IMR-90 (cell line): ENCODE measurements around the gene SF3A2. TPM values are rescaled to one million over a fixed set of nuclear protein-coding genes. Genes with fewer than 3 reads are reported as not detected.

Experiments used
- ATAC-seq: fragments of 200-7000 bp; cut with Tn5 transposase; 2 replicates; pipeline ENCODE4 v1.9.1; 2020; ENCODE audit warnings: low read depth, mild to moderate bottlenecking, moderate library complexity
- BruUV-seq: library from RNA; stranded (reverse); fragments of 400-500 nt; replicated peaks from 2 replicates; lab custom pipeline; 2021; lab: Mats Ljungman, UMichigan
- CTCF ChIA-PET: fragments of 300-600 bp; formaldehyde crosslinking; extraction: SDS; loops from one replicate; lab custom pipeline; 2021; ENCODE audit warnings: antibody characterized with exemption; lab: Yijun Ruan, JAX
- POLR2A ChIA-PET: fragments of 300-600 bp; sonication (Branson Sonifier 250); formaldehyde crosslinking; loops from one replicate; lab custom pipeline; 2022; ENCODE audit warnings: antibody characterized with exemption; ENCODE audit not compliant: unreplicated experiment; lab: Charles Lee
- DNase-seq: peaks from one replicate; pipeline ENCODE4 v3.0.0; 2013
- H2AFZ ChIP-seq: replicated peaks from 2 replicates; pipeline ENCODE3; 2013; ENCODE audit warnings: low read length, mild to moderate bottlenecking; ENCODE audit not compliant: poor library complexity
- H2AK5ac ChIP-seq: 2 replicates; pipeline ENCODE4 v1.6.1; 2013; ENCODE audit warnings: low read depth, low read length, inconsistent platforms
- H2AK9ac ChIP-seq: replicated peaks from 2 replicates; pipeline ENCODE3; 2013; ENCODE audit warnings: mild to moderate bottlenecking, low read depth, low read length, moderate library complexity; ENCODE audit not compliant: poor library complexity
- H2BK120ac ChIP-seq: 2 replicates; pipeline ENCODE4 v1.6.1; 2013; ENCODE audit warnings: low read depth, low read length, inconsistent platforms
- H2BK15ac ChIP-seq: 3 replicates; pipeline ENCODE4 v1.6.1; 2013; ENCODE audit warnings: low read depth, low read length, inconsistent platforms
- H2BK20ac ChIP-seq: 2 replicates; pipeline ENCODE4 v1.6.1; 2013; ENCODE audit warnings: low read depth, mild to moderate bottlenecking, inconsistent platforms, low read length, moderate library complexity
- H2BK5ac ChIP-seq: 2 replicates; pipeline ENCODE4 v1.6.1; 2013; ENCODE audit warnings: mild to moderate bottlenecking, low read depth, low read length, inconsistent platforms; ENCODE audit not compliant: poor library complexity, severe bottlenecking
- H3K14ac ChIP-seq: replicated peaks from 2 replicates; pipeline ENCODE4 v1.6.1; 2013; ENCODE audit warnings: low read depth, low read length, inconsistent platforms
- H3K18ac ChIP-seq: 2 replicates; pipeline ENCODE4 v1.6.1; 2013; ENCODE audit warnings: low read depth, low read length, control low read depth
- H3K23ac ChIP-seq: 2 replicates; pipeline ENCODE4 v1.6.1; 2013; ENCODE audit warnings: low read depth, low read length, inconsistent platforms
- H3K27ac ChIP-seq: 2 replicates; pipeline ENCODE4 v1.5.1; 2013; ENCODE audit warnings: mild to moderate bottlenecking, control low read depth, low read length; ENCODE audit not compliant: insufficient read depth
- H3K27me3 ChIP-seq: 2 replicates; pipeline ENCODE4 v1.6.1; 2013; ENCODE audit warnings: low read length; ENCODE audit not compliant: control insufficient read depth, insufficient read depth
- H3K36me3 ChIP-seq: 2 replicates; pipeline ENCODE4 v1.6.1; 2013; ENCODE audit warnings: low read length, mixed read lengths; ENCODE audit not compliant: control insufficient read depth, insufficient read depth
- H3K4ac ChIP-seq: 2 replicates; pipeline ENCODE4 v1.6.1; 2013; ENCODE audit warnings: low read depth, low read length, inconsistent platforms
- H3K4me1 ChIP-seq: 2 replicates; pipeline ENCODE4 v1.6.1; 2013; ENCODE audit warnings: low read length, mixed read lengths; ENCODE audit not compliant: control insufficient read depth, insufficient read depth
- H3K4me2 ChIP-seq: 2 replicates; pipeline ENCODE4 v1.6.1; 2013; ENCODE audit warnings: low read depth, mild to moderate bottlenecking, control low read depth, low read length, moderate library complexity
- H3K4me3 ChIP-seq: 2 replicates; pipeline ENCODE4 v1.5.1; 2013; ENCODE audit warnings: low read depth, mild to moderate bottlenecking, control low read depth, low read length, moderate library complexity; ENCODE audit not compliant: insufficient read depth
- H3K56ac ChIP-seq: 2 replicates; pipeline ENCODE4 v1.6.1; 2013; ENCODE audit warnings: low read length, inconsistent platforms; ENCODE audit not compliant: insufficient read depth; ENCODE audit errors: extremely low read depth
- H3K79me1 ChIP-seq, 2 experiments: 2 replicates each; pipeline ENCODE4 v1.6.1; 2013; ENCODE audit warnings: low read length in 2 of 2, inconsistent platforms in 1 of 2, low read depth in 1 of 2
- H3K9ac ChIP-seq: 2 replicates; pipeline ENCODE4 v1.6.1; 2013; ENCODE audit warnings: low read depth, low read length, control low read depth
- H3K9me1 ChIP-seq: 2 replicates; pipeline ENCODE4 v1.6.1; 2013; ENCODE audit warnings: low read length, inconsistent platforms; ENCODE audit not compliant: insufficient read depth
- H3K9me3 ChIP-seq: 2 replicates; pipeline ENCODE4 v1.6.1; 2013; ENCODE audit warnings: low read length; ENCODE audit not compliant: control insufficient read depth, insufficient read depth
- H4K20me1 ChIP-seq: 2 replicates; pipeline ENCODE4 v1.6.1; 2013; ENCODE audit warnings: low read length, inconsistent platforms; ENCODE audit not compliant: insufficient read depth
- H4K5ac ChIP-seq: 2 replicates; pipeline ENCODE4 v1.6.1; 2013; ENCODE audit warnings: mild to moderate bottlenecking, low read depth, low read length, control low read depth
- H4K8ac ChIP-seq, 2 experiments: 2 replicates each; pipeline ENCODE4 v1.6.1; 2013; ENCODE audit warnings: low read depth in 2 of 2, low read length in 2 of 2, control low read depth in 1 of 2, inconsistent platforms in 1 of 2
- H4K91ac ChIP-seq: 2 replicates; pipeline ENCODE4 v1.6.1; 2013; ENCODE audit warnings: low read depth, low read length, inconsistent platforms; ENCODE audit not compliant: insufficient read depth
- MAFK ChIP-seq: IDR thresholded peaks from 2 replicates; pipeline ENCODE4 v1.6.1; 2012; ENCODE audit warnings: low read depth, low read length, improper control_type of control experiment
- MAZ ChIP-seq: IDR thresholded peaks from 2 replicates; pipeline ENCODE4 v1.6.1; 2012; ENCODE audit warnings: low read depth, mild to moderate bottlenecking, low read length, improper control_type of control experiment, moderate library complexity, borderline replicate concordance
- MXI1 ChIP-seq: IDR thresholded peaks from 2 replicates; pipeline ENCODE4 v1.6.1; 2012; ENCODE audit warnings: low read depth, mild to moderate bottlenecking, low read length, moderate library complexity, borderline replicate concordance
- POLR2A ChIP-seq: IDR thresholded peaks from 2 replicates; pipeline ENCODE4 v1.6.1; 2012; ENCODE audit warnings: mild to moderate bottlenecking, low read depth, low read length
- RFX5 ChIP-seq: IDR thresholded peaks from 2 replicates; pipeline ENCODE4 v1.8.0; 2012; ENCODE audit warnings: low read depth, mild to moderate bottlenecking, low read length, moderate library complexity
- SMC3 ChIP-seq: fragments of 150-350 bp; IDR thresholded peaks from 2 replicates; pipeline ENCODE4 v1.6.1; 2016; ENCODE audit warnings: low read depth, mild to moderate bottlenecking, antibody characterized with exemption, low read length, moderate library complexity
- WGBS, 2 experiments: methylation state at CpG; one replicate each; pipeline versions ENCODE4 v1.1.5 to v1.1.7; 2013; ENCODE audit warnings: missing lambda C conversion rate in 2 of 2; ENCODE audit not compliant: insufficient read length in 1 of 2; ENCODE audit errors: extremely low coverage in 2 of 2; 5-methylcytosine and 5-hydroxymethylcytosine counted together
- dilution Hi-C: fragments of 300-500 bp; cut with HindIII; formaldehyde crosslinking; loops from one replicate; pipeline ENCODE4 v1.14.3; 2018; ENCODE audit warnings: low sequenced_read_pairs; ENCODE audit not compliant: unreplicated experiment
- in situ Hi-C: fragments of 300-500 bp; cut with MboI; formaldehyde crosslinking; loops from 3 replicates; pipeline ENCODE4 v1.14.3; 2019; ENCODE audit warnings: low sequenced_read_pairs, inconsistent platforms, mixed read lengths
- intact Hi-C: fragments of 100-400 bp; cut with micrococcal nuclease; formaldehyde crosslinking; loops from 2 replicates; pipeline ENCODE4 v1.10.0; 2022
- polyA plus RNA-seq, 3 experiments: library from polyadenylated mRNA; depleted of rRNA; stranded (reverse); fragments of >200 nt; gene quantifications; 2 replicates each; pipeline ENCODE4 v1.2.3, GENCODE V29; 2012; ENCODE audit warnings: low replicate concordance in 1 of 3
- total RNA-seq: library from RNA; depleted of rRNA; stranded (reverse); fragments of >200 nt; gene quantifications from 2 replicates; pipeline ENCODE4 v1.2.3, GENCODE V29; 2012

The SF3A2 gene
- total and polyA plus RNA-seq, 2 of the 4 experiments (the other 2 are of a cell fraction) = 4.8 to 34.5 TPM

- Histone ChIP-seq H3K4me3 (no peak overlapping the region), H3K27me3 (no peaks in the 10 kb centered on the region), H3K4me1 (no peaks in the 10 kb centered on the region), H3K9me3 (no peaks in the 10 kb centered on the region), H4K20me1 (peaks cover 26% of the 10 kb centered on the region), H3K4ac (no peak overlapping the region), H3K79me1 (peaks cover 9 to 34% of the 10 kb centered on the region in 2 experiments), H3K18ac (no peak overlapping the region), H4K91ac (no peak overlapping the region), H3K9me1 (no peaks in the 10 kb centered on the region), H4K8ac (no peak overlapping the region), H2AK5ac (no peak overlapping the region), H3K23ac (no peak overlapping the region), H3K4me2 (no peak overlapping the region), H2BK20ac (no peak overlapping the region), H2AK9ac (no peak overlapping the region), H2BK120ac (no peak overlapping the region), H3K36me3 (peaks cover 76% of the 10 kb centered on the region), H3K27ac (no peak overlapping the region), H2BK15ac (no peak overlapping the region), H3K9ac (no peak overlapping the region), H3K14ac (no peak overlapping the region), H3K56ac (no peak overlapping the region), H2AFZ (no peak overlapping the region), H4K5ac (no peak overlapping the region), H2BK5ac (no peak overlapping the region)
- no TSS peak for BruUV-seq
- TF ChIP-seq MXI1 (no peak), SMC3 (no peak), MAZ (no peak), POLR2A (no peak), MAFK (no peak), RFX5 (no peak)
- DNase-seq (no peak), ATAC-seq (no peak)
- intact Hi-C loops = no loop called here
- ChIA-PET POLR2A (interaction anchor here (0.9 kb wide), 1 partner anchor 10 kb away, joined by 22 read pairs; no protein-coding TSS in a partner anchor), CTCF (no interaction called here)
- in situ Hi-C loops = no loop called here
- dilution Hi-C loops = no loop called here
- 94% methylated on average over 39 of the region's 48 CpGs; no CpG with 5 or more reads in 1 of the 2 experiments for WGBS, 2 experiments
Measured at GRCh38 chr19:2228157-2229030, 8.2 kb upstream of the SF3A2 start.
